T-helper 2 cell treated with Interferon-gamma antibody and Interleukin-4, amounts not matched to agents 5 μg/mL and 100 μg/mL, for 36 hours (primary cell): ENCODE measurements around the gene DGCR2.
A peak's percentile ranks its signal among the peaks of the same experiment; 100 is the strongest.

ENCODE experiments used
- DNase-seq: peaks from one replicate; pipeline ENCODE4 v3.0.0; 2021; ENCODE audit warnings: low spot score
- H3K27ac Mint-ChIP-seq: one replicate; pipeline ENCODE4 v1.8.0; 2021; ENCODE audit warnings: mild to moderate bottlenecking, mixed read lengths
- H3K27me3 Mint-ChIP-seq: one replicate; pipeline ENCODE4 v1.8.0; 2021; ENCODE audit warnings: low read depth, mixed read lengths
- H3K36me3 Mint-ChIP-seq: one replicate; pipeline ENCODE4 v1.8.0; 2021; ENCODE audit warnings: low read depth, mixed read lengths
- H3K4me1 Mint-ChIP-seq: one replicate; pipeline ENCODE4 v1.8.0; 2021; ENCODE audit warnings: low read depth, mixed read lengths
- H3K4me3 Mint-ChIP-seq: one replicate; pipeline ENCODE4 v1.8.0; 2022; ENCODE audit warnings: mild to moderate bottlenecking, moderate library complexity, mixed read lengths
- H3K9me3 Mint-ChIP-seq: one replicate; pipeline ENCODE4 v1.8.0; 2021; ENCODE audit warnings: mixed read lengths

DGCR2 gene

DNA sequence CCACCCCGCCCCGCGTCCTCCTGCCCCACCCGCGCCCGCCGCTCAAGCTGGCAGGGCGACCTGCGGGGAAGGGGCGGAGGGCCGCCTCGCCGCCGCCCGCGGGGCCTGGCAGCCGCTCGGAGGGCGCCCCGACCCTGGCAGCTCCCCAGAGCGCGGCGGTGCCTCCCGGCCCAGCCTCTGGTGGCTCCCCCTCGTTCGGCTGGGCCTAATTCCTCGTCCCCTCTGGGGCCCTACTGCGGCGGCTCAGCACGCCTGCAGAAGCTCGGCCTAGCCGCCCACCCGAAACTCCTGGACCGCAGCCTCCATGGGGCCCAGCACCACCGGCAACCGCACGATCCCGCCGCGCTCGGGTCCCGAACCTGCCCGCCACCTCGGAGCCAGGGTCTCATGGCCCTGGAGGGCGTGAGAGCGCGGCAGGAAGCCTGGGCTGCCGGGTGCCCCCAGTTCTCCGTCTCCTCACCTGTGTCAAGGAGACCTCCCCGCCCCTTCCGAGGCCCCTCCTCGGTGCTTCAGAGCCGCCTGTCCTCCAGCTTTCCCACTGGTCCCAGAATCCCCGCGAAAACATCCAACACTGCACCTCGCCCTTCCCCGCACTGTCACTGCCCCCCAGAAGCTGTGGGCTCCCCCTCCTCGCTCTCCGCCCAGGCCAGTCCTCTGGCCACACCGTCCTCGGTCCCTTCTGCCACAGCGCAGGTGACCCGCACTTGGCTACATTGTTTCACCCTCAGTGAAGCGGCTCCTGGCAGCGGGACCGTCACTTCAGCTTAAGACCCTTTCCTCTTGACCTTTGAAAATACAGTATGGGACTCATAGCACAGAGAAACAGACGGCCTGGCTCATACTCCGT lies 28.5 kb upstream of the DGCR2 start:
- Mint-ChIP-seq H3K4me3 (peak overlapping the region; percentile 69), H3K27ac (no peak overlapping the region), H3K36me3 (no peaks in the 10 kb centered on the region), H3K4me1 (peaks cover 3% of the 10 kb centered on the region), H3K27me3 (peaks cover 59% of the 10 kb centered on the region), H3K9me3 (no peaks in the 10 kb centered on the region)
- DNase-seq: no peak

DNA sequence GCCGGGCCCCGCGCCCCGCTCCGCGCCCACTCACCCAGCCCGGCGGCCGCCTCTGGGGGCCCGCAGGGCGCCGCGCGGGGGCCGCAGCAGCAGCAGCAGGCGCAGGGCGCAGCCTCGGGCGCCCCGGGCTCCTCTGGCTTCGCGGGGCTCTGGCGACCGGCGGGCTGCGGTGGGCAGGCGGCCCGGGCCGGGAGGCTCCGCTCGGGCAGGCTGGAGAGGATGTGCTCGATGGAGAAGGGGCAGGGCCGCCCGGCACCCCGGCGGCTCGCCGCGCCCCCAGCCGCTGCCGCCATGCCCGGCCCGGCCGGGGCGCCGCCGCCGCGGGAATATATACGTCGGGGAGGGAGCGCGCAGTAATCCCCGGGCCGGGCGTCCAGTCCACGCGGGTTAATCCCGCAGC lies 27.8 kb upstream of the DGCR2 start, which contains the start of gene GSC2:
TSS of gene GSC2 (minus strand) at position 302 of the 400 bp plus-strand sequence. CDS start at position 293, 9 bp downstream.
- Mint-ChIP-seq H3K9me3 (no peaks in the 10 kb centered on the region), H3K27me3 (peaks cover 58% of the 10 kb centered on the region), H3K4me1 (peaks cover 3% of the 10 kb centered on the region), H3K36me3 (no peaks in the 10 kb centered on the region), H3K4me3 (peak within 1 kb of the TSS; percentile 69), H3K27ac (no peak within 1 kb of the TSS)
- DNase-seq: no peak

GRCh38 chr22:19149047-19149883 lies 27.1 kb upstream of the DGCR2 start:
- no peaks in the 10 kb centered on the region for H3K9me3 Mint-ChIP-seq
- H3K4me3 Mint-ChIP-seq: peak overlapping the region; percentile 25
- H3K27me3 Mint-ChIP-seq: peaks cover 58% of the 10 kb centered on the region
- peaks cover 2% of the 10 kb centered on the region for H3K36me3 Mint-ChIP-seq
- DNase-seq: no peak
- peaks cover 7% of the 10 kb centered on the region for H3K4me1 Mint-ChIP-seq
- H3K27ac Mint-ChIP-seq: no peak overlapping the region

DNA sequence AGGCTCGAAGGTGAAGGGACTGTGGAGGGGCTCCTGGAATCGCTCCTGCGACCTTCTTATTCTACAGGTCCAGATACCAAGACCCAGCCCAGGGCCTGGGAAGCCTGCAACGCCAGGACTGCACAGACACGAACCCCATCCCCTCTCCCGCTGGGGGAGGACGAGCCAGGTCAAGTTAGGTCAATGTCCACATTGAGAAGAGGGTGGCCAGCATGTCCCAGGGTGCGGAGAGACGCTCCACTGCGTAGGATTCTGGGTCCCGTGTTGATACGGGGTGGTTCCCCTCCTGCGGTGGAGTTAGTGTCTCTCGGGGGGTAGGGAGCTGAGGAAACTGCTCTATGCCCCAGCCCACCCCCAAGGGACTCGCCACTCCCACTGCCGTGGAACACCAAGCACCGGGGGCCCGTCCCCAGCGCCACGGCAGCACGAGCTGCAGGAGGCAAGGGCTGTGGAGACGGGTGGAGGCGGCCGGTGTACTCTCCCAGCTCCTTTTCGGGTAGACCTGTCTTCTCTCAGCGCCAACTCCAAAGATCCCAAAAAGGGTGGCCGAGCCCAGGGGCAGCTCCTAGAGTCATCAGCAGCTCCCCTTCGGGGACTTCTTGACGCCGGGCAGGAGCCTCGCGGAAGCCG lies 26.3 kb upstream of the DGCR2 start:
- Mint-ChIP-seq H3K27ac (no peak overlapping the region), H3K4me3 (no peak overlapping the region), H3K9me3 (no peaks in the 10 kb centered on the region), H3K36me3 (peaks cover 7% of the 10 kb centered on the region), H3K4me1 (peaks cover 13% of the 10 kb centered on the region), H3K27me3 (peaks cover 54% of the 10 kb centered on the region)
- DNase-seq: no peak

- no peak overlapping the region for H3K27ac Mint-ChIP-seq
- peaks cover 45% of the 10 kb centered on the region for H3K27me3 Mint-ChIP-seq
- H3K4me1 Mint-ChIP-seq: peaks cover 16% of the 10 kb centered on the region
- H3K9me3 Mint-ChIP-seq: no peaks in the 10 kb centered on the region
- no peak for DNase-seq
- H3K4me3 Mint-ChIP-seq: peak overlapping the region; percentile 13
- peaks cover 9% of the 10 kb centered on the region for H3K36me3 Mint-ChIP-seq
Observed at GRCh38 chr22:19147195-19147780, 25.1 kb upstream of the DGCR2 start.

GRCh38 chr22:19146215-19146968 lies 24.2 kb upstream of the DGCR2 start:
- Mint-ChIP-seq H3K4me3 (no peak overlapping the region), H3K27ac (no peak overlapping the region), H3K9me3 (no peaks in the 10 kb centered on the region), H3K27me3 (peaks cover 37% of the 10 kb centered on the region), H3K4me1 (peaks cover 16% of the 10 kb centered on the region), H3K36me3 (peaks cover 14% of the 10 kb centered on the region)
- no peak for DNase-seq

DNA sequence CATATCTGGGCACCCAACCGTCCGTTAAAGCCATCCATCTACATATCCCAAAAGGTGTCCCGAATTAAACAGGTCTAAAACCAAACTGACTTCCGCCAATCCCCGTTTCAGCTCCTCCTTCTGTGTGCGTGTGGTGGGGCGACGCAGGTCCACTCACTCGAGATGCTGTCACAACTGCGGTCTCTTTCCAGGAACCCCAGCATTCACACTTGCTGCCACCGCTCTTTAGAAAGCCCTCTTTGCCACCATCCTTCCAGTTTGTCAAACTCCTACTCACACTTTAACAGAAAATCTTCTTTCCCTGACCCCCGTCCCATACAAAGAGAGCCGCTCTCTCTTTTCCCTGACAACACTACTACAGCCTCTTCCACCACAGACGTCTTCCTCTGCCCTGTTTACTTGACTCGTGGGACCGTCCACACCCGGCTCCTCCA lies 21.8 kb upstream of the DGCR2 start:
- H3K27ac Mint-ChIP-seq: peak overlapping the region; percentile 99
- H3K27me3 Mint-ChIP-seq: peaks cover 27% of the 10 kb centered on the region
- peaks cover 13% of the 10 kb centered on the region for H3K4me1 Mint-ChIP-seq
- peak; percentile 38 for DNase-seq
- no peaks in the 10 kb centered on the region for H3K9me3 Mint-ChIP-seq
- H3K4me3 Mint-ChIP-seq: peak overlapping the region; percentile 100
- H3K36me3 Mint-ChIP-seq: peaks cover 24% of the 10 kb centered on the region

DNA sequence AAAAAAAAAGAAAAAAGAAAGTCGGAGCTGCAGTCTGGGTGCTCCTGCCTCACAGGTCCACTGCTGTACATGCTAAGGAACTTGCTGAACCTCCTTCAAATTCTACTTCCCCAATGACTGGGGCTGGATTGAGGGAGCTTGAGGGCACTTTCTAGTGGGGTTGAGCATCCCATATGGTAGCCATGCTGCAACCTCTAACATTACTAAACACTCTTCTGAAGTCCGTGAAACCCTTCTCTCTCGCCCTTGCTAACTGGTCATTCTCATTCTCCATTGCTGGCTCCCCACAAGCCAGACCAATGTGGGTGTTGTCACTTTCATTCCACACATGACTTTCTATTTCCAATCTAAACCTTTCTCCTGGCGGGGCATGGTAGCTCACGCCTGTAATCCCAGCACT lies 21.0 kb upstream of the DGCR2 start:
- Mint-ChIP-seq H3K36me3 (peaks cover 24% of the 10 kb centered on the region), H3K4me1 (peaks cover 13% of the 10 kb centered on the region), H3K9me3 (no peaks in the 10 kb centered on the region), H3K27me3 (peaks cover 19% of the 10 kb centered on the region), H3K27ac (peak overlapping the region; percentile 99), H3K4me3 (peak overlapping the region; percentile 100)
- DNase-seq: no peak

- peak overlapping the region; percentile 34 for H3K4me3 Mint-ChIP-seq
- H3K36me3 Mint-ChIP-seq: peaks cover 28% of the 10 kb centered on the region
- peaks cover 13% of the 10 kb centered on the region for H3K4me1 Mint-ChIP-seq
- no peaks in the 10 kb centered on the region for H3K9me3 Mint-ChIP-seq
- DNase-seq: no peak
- peaks cover 11% of the 10 kb centered on the region for H3K27me3 Mint-ChIP-seq
- H3K27ac Mint-ChIP-seq: no peak overlapping the region
Observed at GRCh38 chr22:19142394-19142793, 20.2 kb upstream of the DGCR2 start.

DNA sequence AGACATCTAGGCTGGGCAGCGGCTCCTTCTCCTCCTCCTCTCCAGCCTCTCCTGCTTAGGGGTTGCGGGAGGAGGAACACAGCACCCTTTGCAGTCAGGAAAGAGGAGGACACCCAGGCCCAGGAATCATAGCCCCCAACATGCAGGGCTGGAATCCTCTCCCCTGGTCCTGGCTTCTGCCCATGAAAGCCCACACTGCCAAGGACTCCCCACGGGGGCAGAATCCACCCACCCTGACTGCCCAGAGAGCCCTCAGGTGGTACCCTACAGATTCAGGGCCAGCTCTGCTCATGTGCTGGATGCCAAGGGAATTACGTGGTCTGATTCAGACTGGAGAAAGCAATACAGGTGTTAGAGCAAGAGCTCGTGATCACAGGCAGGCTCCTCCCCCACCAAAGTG lies 17.8 kb upstream of the DGCR2 start:
- no peak for DNase-seq
- Mint-ChIP-seq H3K27ac (no peak overlapping the region), H3K36me3 (peaks cover 43% of the 10 kb centered on the region), H3K4me3 (no peak overlapping the region), H3K4me1 (peaks cover 13% of the 10 kb centered on the region), H3K27me3 (peaks cover 2% of the 10 kb centered on the region), H3K9me3 (no peaks in the 10 kb centered on the region)

- H3K27me3 Mint-ChIP-seq: no peaks in the 10 kb centered on the region
- no peak for DNase-seq
- H3K4me3 Mint-ChIP-seq: no peak overlapping the region
- H3K9me3 Mint-ChIP-seq: no peaks in the 10 kb centered on the region
- H3K36me3 Mint-ChIP-seq: peaks cover 40% of the 10 kb centered on the region
- H3K27ac Mint-ChIP-seq: no peak overlapping the region
- peaks cover 6% of the 10 kb centered on the region for H3K4me1 Mint-ChIP-seq
Observed at GRCh38 chr22:19139001-19139356, 16.8 kb upstream of the DGCR2 start.

DNA sequence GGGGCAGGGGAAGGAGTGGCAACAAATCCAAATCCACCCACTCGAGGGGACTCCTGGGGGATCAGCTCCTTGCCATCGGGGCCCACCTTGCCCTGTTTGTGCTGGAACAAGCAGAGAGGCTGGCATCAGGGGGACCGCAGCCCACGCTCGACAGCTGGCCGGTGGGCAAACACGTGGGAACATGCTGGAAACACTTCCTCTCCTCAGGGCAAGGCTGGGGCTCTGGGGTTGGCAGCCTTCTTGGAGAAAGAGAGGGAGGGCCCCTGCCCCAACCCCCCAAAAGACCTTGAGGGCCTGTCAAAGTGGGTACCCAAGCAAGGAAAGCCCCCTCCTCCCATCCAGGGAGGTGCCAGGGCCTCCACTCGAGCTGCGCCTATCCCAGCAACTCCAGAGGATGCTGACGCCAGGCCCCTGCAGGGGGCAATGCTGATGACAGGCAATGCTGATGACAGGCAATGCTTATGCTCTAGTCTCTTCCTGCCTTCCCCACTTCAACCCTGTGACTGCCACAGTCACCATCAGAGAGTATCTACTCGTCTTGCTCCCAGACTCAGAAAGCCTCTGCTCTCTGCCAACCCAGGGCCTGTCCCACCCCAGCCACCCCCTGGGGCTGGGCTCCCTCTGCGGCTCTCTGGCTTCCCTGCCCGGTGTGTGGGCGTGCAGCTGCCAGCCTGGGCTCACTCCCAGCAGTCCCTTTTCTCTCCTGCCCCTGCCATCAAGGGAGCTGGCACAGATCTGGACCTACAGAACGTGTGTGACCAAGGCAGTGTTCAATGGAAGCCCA lies 16.2 kb upstream of the DGCR2 start:
- Mint-ChIP-seq H3K27ac (no peak overlapping the region), H3K36me3 (peaks cover 37% of the 10 kb centered on the region), H3K4me1 (peaks cover 2% of the 10 kb centered on the region), H3K9me3 (no peaks in the 10 kb centered on the region), H3K4me3 (no peak overlapping the region), H3K27me3 (no peaks in the 10 kb centered on the region)
- no peak for DNase-seq
